CD14-positive monocyte (primary cell): ENCODE results near the gene MAMSTR. TPM values are rescaled to one million over a fixed set of nuclear protein-coding genes. Genes with fewer than 3 reads are reported as not detected.

ENCODE experiments used
- DNase-seq, 3 donors: peaks; one replicate each; pipeline ENCODE4 v3.0.0-alpha.2; 2011 to 2022
- H2AFZ ChIP-seq: 2 replicates; pipeline ENCODE4 v1.6.0; 2012; ENCODE audit warnings: mild to moderate bottlenecking, low read depth, low read length, inconsistent platforms; ENCODE audit not compliant: insufficient read depth, poor library complexity, severe bottlenecking
- H3K27ac ChIP-seq, 2 donors: 1 replicate in 1 of 2; 2 replicates in 1 of 2; pipeline ENCODE4 v1.5.1; 2012 to 2013; ENCODE audit warnings: low read length in 2 of 2, control low read depth in 1 of 2, inconsistent platforms in 1 of 2, low read depth in 1 of 2, mild to moderate bottlenecking in 1 of 2
- H3K27me3 ChIP-seq, 2 donors: one replicate each; pipeline versions ENCODE4 v1.6.0 to v1.6.1; 2011 to 2013; ENCODE audit warnings: low read length in 2 of 2; ENCODE audit not compliant: control insufficient read depth in 2 of 2, insufficient read depth in 2 of 2
- H3K36me3 ChIP-seq, 2 donors: replicated peaks in 1 of 2; 1 replicate in 1 of 2; 2 replicates in 1 of 2; pipeline versions ENCODE4 v1.5.1 to v1.6.1; 2012 to 2013; ENCODE audit warnings: low read length in 2 of 2, control low read depth in 1 of 2, inconsistent platforms in 1 of 2, mild to moderate bottlenecking in 1 of 2; ENCODE audit not compliant: insufficient read depth in 2 of 2, control insufficient read depth in 1 of 2
- H3K4me1 ChIP-seq, 2 donors: 1 replicate in 1 of 2; 2 replicates in 1 of 2; pipeline versions ENCODE4 v1.5.1 to v1.6.1; 2012 to 2013; ENCODE audit warnings: low read length in 2 of 2, control low read depth in 1 of 2, inconsistent platforms in 1 of 2, mild to moderate bottlenecking in 1 of 2, moderate library complexity in 1 of 2; ENCODE audit not compliant: insufficient read depth in 2 of 2, control insufficient read depth in 1 of 2
- H3K4me2 ChIP-seq: replicated peaks from 2 replicates; pipeline ENCODE3; 2012; ENCODE audit warnings: low read length, moderate library complexity, mild to moderate bottlenecking; ENCODE audit not compliant: poor library complexity, severe bottlenecking; ENCODE audit errors: extremely low read depth
- H3K4me3 ChIP-seq, 3 experiments: fragments of 200-600 bp in 1 of 3; sonication (generic) in 1 of 3; replicated peaks in 1 of 3; 1 replicate in 2 of 3; 2 replicates in 1 of 3; pipeline ENCODE4 v1.5.1; 2011 to 2013; ENCODE audit warnings: low read length in 3 of 3, mild to moderate bottlenecking in 3 of 3, control low read depth in 2 of 3, low read depth in 2 of 3, inconsistent platforms in 1 of 3, moderate library complexity in 1 of 3
- H3K79me2 ChIP-seq: 2 replicates; pipeline ENCODE4 v1.6.0; 2012; ENCODE audit warnings: mild to moderate bottlenecking, control low read depth, inconsistent platforms, low read length, moderate library complexity; ENCODE audit not compliant: insufficient read depth
- H3K9ac ChIP-seq: 2 replicates; pipeline ENCODE4 v1.6.0; 2017; ENCODE audit warnings: low read length, mild to moderate bottlenecking; ENCODE audit not compliant: insufficient read depth, poor library complexity, severe bottlenecking
- H3K9me3 ChIP-seq, 2 donors: replicated peaks in 1 of 2; 1 replicate in 1 of 2; 2 replicates in 1 of 2; pipeline versions ENCODE4 v1.5.1 to v1.6.1; 2012 to 2013; ENCODE audit warnings: low read length in 2 of 2, control low read depth in 1 of 2; ENCODE audit not compliant: control insufficient read depth in 1 of 2, insufficient read depth in 1 of 2
- H4K20me1 ChIP-seq: 2 replicates; pipeline ENCODE4 v1.6.0; 2012; ENCODE audit warnings: mild to moderate bottlenecking, low read length, control low read depth, moderate library complexity; ENCODE audit not compliant: insufficient read depth
- H3K27ac Mint-ChIP-seq, 7 donors: one replicate each; pipeline ENCODE4 v1.8.0; 2020; ENCODE audit warnings: mild to moderate bottlenecking in 7 of 7, mixed read lengths in 7 of 7, moderate library complexity in 6 of 7, inconsistent platforms in 2 of 7
- H3K27me3 Mint-ChIP-seq, 3 donors: one replicate each; pipeline ENCODE4 v1.8.0; 2021 to 2022; ENCODE audit warnings: low read depth in 3 of 3, mild to moderate bottlenecking in 3 of 3, mixed read lengths in 3 of 3, moderate library complexity in 3 of 3, inconsistent platforms in 1 of 3
- H3K36me3 Mint-ChIP-seq, 2 donors: one replicate each; pipeline ENCODE4 v1.8.0; 2020; ENCODE audit warnings: mixed read lengths in 2 of 2, inconsistent platforms in 1 of 2, mild to moderate bottlenecking in 1 of 2
- H3K4me1 Mint-ChIP-seq: one replicate; pipeline ENCODE4 v1.8.0; 2020; ENCODE audit warnings: mild to moderate bottlenecking, mixed read lengths
- H3K4me3 Mint-ChIP-seq, 2 donors: one replicate each; pipeline ENCODE4 v1.8.0; 2020; ENCODE audit warnings: mild to moderate bottlenecking in 2 of 2, mixed read lengths in 2 of 2, moderate library complexity in 1 of 2
- H3K9me3 Mint-ChIP-seq, 7 donors: one replicate each; pipeline ENCODE4 v1.8.0; 2020 to 2022; ENCODE audit warnings: mixed read lengths in 7 of 7, mild to moderate bottlenecking in 6 of 7, moderate library complexity in 6 of 7, inconsistent platforms in 2 of 7
- CTCF ChIP-seq: fragments of 200-600 bp; IDR thresholded peaks from one replicate; pipeline ENCODE4 v1.8.0; 2022; ENCODE audit warnings: antibody characterized with exemption, mild to moderate bottlenecking
- whole genome bisulfite sequencing: methylation state at CpG from one replicate; pipeline ENCODE4 v1.1.5; 2013; ENCODE audit warnings: missing lambda C conversion rate; ENCODE audit not compliant: insufficient coverage; 5-methylcytosine and 5-hydroxymethylcytosine counted together
- intact Hi-C, 2 donors: fragments of 100-400 bp; cut with micrococcal nuclease; formaldehyde crosslinking; loops; one replicate each; pipeline versions ENCODE4 v1.15.0 to v1.15.1; 2023
- polyA plus RNA-seq, 3 donors: library from polyadenylated mRNA; depleted of rRNA in 1 of 3; unstranded in 2 of 3; stranded (reverse) in 1 of 3; fragments of 300-500 nt in 2 of 3; fragments of >200 nt in 1 of 3; fragmentation: Illumina TruSeq in 2 of 3; gene quantifications; 1 replicate in 2 of 3; 2 replicates in 1 of 3; pipeline ENCODE4 v1.2.3, GENCODE V29; 2012 to 2021

Gene MAMSTR
- polyA plus RNA-seq, 3 donors: 0.07 TPM; not detected in 2

GRCh38 chr19:48740164-48740972, 20.8 kb upstream of the MAMSTR start, which contains the start of gene RASIP1:
TSS of gene RASIP1 (minus strand) at chr19:48740610. CDS start at chr19:48740282, 328 bp downstream.
- Mint-ChIP-seq H3K9me3 (peaks cover 3 to 24% (median 14%) of the 10 kb centered on the region in 7 donors), H3K4me1 (peaks cover 16% of the 10 kb centered on the region), H3K27ac (peak within 1 kb of the TSS in 1 of 7 donors; percentile 36), H3K27me3 (peaks cover 29 to 61% (median 43%) of the 10 kb centered on the region in 3 donors), H3K4me3 (peak within 1 kb of the TSS in 1 of 2 donors; percentile 80), H3K36me3 (no peaks in the 10 kb centered on the region)
- H3K9ac ChIP-seq: peak within 1 kb of the TSS; percentile 15
- TF ChIP-seq CTCF: no peak
- peaks cover 11 to 15% of the 10 kb centered on the region in 2 donors for H3K9me3 ChIP-seq
- H3K36me3 ChIP-seq: no peaks in the 10 kb centered on the region
- H3K4me3 ChIP-seq: peak within 1 kb of the TSS in 1 of 3 experiments; percentile 61
- H3K4me1 ChIP-seq: peaks cover 13 to 27% of the 10 kb centered on the region in 2 donors
- 26% methylated on average over 19 of the region's 27 CpGs for WGBS
- DNase-seq: no peak
- H2AFZ ChIP-seq: peak within 1 kb of the TSS; percentile 63
- no peaks in the 10 kb centered on the region for H4K20me1 ChIP-seq
- H3K4me2 ChIP-seq: peak within 1 kb of the TSS; percentile 74
- intact Hi-C loops: no loop called here
- no peak within 1 kb of the TSS for H3K27ac ChIP-seq
- no peaks in the 10 kb centered on the region for H3K79me2 ChIP-seq
- peaks cover 15 to 30% of the 10 kb centered on the region in 2 donors for H3K27me3 ChIP-seq

- Histone ChIP-seq H3K27ac (no peak overlapping the region), H2AFZ (peak overlapping the region; percentile 63), H3K9ac (peak overlapping the region; percentile 15)
Measured at GRCh38 chr19:48739404-48740163, 20.1 kb upstream of the MAMSTR start.

More at GRCh38 chr19:48739404-48740163, 20.1 kb upstream of the MAMSTR start:
- WGBS: under 1% methylated on average over 42 of the region's 51 CpGs
- no peaks in the 10 kb centered on the region for H4K20me1 ChIP-seq
- peaks cover 6 to 10% of the 10 kb centered on the region in 2 donors for H3K9me3 ChIP-seq
- H3K4me2 ChIP-seq: peak overlapping the region; percentile 74
- H3K79me2 ChIP-seq: no peaks in the 10 kb centered on the region
- peaks cover 14 to 24% of the 10 kb centered on the region in 2 donors for H3K27me3 ChIP-seq
- H3K9me3 Mint-ChIP-seq: peaks cover 2 to 22% (median 10%) of the 10 kb centered on the region in 7 donors
- peak overlapping the region in 1 of 3 experiments; percentile 61 for H3K4me3 ChIP-seq
- H3K4me1 Mint-ChIP-seq: peaks cover 16% of the 10 kb centered on the region
- H3K36me3 ChIP-seq: no peaks in the 10 kb centered on the region
- H3K27ac Mint-ChIP-seq: no peak overlapping the region
- DNase-seq: no peak
- intact Hi-C loops: no loop called here
- peaks cover 13 to 27% of the 10 kb centered on the region in 2 donors for H3K4me1 ChIP-seq
- peak overlapping the region in 1 of 2 donors; percentile 80 for H3K4me3 Mint-ChIP-seq
- no peak for TF ChIP-seq CTCF
- H3K36me3 Mint-ChIP-seq: no peaks in the 10 kb centered on the region
- peaks cover 29 to 54% (median 37%) of the 10 kb centered on the region in 3 donors for H3K27me3 Mint-ChIP-seq
